GM19452 (cell line): ENCODE measurements around the gene ZBTB44.
A peak's percentile ranks its signal among the peaks of the same experiment; 100 is the strongest.
"Not testable (repeated sequence)": the region's sequence is repeated elsewhere in the genome, so short reads cannot be mapped to it uniquely, and the experiment has no call there.

ENCODE experiments used
- ATAC-seq: cut with Tn5 transposase; IDR thresholded peaks from one replicate; pipeline ENCODE4 v1.9.1; 2021; ENCODE audit not compliant: unreplicated experiment

Gene ZBTB44

DNA sequence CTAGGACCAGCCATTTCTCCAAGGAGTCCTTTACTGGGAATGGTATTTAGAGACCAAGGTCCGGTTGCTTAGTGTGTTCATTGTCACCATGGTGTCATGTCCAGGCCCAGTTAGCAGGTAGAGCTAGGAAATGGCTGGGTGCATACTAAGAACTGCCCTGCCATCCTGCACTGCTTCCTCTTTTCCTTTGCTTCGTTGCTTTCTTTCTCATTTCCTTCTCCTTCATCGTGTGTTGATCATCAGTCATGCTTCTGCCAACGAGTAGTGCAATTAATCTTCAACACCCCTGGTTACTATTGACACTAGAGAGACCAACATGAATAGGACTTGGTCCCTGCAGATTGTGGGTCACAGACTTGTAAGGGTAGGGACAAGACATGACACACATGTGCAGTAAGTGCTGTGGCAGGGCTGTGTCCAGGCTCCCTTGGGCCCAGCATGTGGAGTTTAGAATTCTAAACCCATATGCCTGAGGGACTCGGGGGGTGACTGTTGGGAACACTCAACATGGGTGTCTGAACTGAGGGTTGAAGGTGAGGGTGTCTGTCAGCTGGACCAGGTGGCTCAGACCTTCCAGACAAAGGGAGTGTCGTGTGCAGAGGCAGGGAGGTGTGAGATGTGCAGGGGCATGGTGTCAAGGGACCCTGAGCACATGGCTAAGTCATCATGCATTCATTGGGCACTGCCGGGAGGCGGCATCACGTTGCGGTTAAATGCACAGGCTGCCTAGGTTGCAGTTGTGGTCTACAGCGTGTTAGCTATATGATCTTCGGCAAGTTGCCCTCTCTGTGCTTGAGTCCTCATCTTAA is 112.5 kb downstream of the ZBTB44 start:
- no peak for ATAC-seq

DNA sequence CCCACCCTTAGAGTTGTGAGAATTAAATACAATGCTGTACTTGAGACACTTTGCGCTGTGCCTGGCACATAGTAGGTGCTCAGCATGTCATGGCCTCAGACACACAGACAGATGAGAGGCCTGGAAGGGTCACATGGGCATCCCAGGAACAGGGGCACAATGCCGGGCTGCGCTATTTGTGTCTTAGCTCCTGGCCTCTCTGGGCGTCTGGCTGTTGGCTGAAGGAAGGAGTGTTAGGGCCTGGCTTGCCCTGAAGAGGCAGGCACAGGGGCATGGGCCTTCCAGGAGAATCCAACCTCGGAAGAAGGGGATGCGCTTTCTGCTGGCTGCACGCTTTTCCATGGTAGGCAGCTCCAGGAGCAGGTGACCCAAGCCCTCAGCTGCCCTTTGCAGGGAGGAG is 113.7 kb downstream of the ZBTB44 start:
- no peak for ATAC-seq

DNA sequence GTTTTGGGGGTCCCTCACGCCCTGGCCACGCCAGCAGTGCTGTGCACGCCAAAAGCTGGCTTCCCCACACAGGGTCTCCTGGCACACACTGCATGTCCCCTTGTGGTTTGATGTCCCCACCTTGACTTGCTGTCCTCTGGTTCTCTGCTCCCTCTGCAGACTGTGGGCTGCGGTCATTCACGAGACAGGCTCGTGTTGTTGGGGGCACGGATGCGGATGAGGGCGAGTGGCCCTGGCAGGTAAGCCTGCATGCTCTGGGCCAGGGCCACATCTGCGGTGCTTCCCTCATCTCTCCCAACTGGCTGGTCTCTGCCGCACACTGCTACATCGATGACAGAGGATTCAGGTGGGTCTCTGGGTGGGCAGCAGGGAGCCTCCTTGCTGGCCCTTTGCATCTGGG is 114.9 kb downstream of the ZBTB44 start:
- ATAC-seq = no peak

DNA sequence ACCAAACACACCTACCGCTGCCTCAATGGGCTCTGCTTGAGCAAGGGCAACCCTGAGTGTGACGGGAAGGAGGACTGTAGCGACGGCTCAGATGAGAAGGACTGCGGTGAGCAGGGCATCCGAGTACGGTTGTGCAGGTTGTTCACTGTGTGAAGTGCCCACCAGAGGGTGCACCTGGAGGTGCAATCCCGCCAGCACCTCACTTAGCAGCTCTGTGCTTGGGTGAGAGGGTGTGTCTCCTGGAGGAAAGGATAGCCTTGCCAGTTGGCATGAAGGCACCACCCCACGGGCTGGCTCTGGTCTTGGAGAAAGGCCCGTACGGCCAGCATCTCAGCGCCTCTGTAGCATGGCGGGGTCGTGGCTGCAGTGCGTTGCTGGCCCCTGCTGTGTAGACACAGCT is 115.8 kb downstream of the ZBTB44 start:
- ATAC-seq = no peak

DNA sequence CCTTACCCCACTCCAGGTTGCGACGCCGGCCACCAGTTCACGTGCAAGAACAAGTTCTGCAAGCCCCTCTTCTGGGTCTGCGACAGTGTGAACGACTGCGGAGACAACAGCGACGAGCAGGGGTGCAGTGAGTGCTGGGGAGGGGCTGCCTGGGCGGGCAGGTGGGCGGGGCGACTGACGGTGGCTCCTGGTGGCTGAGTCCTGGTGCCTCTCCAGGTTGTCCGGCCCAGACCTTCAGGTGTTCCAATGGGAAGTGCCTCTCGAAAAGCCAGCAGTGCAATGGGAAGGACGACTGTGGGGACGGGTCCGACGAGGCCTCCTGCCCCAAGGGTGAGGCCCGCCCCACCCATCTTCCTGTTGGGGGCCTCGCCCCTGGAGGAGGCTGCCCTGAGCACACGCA is 116.4 kb downstream of the ZBTB44 start:
- ATAC-seq = no peak

DNA sequence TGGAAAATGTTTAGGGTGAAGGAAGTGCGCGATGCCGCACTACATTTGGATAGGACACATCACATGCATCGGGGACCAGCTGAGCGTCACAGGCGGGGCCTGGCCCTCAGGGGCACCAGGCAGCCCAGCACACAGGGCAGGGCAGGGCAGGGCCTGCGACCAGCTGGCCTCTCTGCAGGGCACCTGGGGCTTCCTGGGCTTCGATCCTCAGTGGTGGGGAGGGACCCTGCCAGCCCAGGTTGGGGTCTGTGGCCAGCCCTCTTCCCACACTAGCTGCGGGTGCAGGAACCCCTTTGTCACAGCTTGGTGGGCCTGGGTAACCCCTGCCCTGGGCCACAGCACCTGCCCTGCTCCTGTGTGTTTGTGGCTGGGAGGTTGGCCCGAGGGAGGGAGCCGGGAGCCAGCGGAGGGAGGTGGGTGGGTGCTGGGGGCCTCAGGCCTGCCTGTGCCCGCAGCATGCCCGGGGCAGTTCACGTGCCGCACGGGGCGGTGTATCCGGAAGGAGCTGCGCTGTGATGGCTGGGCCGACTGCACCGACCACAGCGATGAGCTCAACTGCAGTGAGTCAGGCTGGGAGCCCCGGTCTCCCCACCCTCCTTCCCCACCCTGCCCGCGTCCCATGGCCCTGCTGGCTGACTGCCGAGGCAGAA is 117.2 kb downstream of the ZBTB44 start:
- ATAC-seq = no peak

DNA sequence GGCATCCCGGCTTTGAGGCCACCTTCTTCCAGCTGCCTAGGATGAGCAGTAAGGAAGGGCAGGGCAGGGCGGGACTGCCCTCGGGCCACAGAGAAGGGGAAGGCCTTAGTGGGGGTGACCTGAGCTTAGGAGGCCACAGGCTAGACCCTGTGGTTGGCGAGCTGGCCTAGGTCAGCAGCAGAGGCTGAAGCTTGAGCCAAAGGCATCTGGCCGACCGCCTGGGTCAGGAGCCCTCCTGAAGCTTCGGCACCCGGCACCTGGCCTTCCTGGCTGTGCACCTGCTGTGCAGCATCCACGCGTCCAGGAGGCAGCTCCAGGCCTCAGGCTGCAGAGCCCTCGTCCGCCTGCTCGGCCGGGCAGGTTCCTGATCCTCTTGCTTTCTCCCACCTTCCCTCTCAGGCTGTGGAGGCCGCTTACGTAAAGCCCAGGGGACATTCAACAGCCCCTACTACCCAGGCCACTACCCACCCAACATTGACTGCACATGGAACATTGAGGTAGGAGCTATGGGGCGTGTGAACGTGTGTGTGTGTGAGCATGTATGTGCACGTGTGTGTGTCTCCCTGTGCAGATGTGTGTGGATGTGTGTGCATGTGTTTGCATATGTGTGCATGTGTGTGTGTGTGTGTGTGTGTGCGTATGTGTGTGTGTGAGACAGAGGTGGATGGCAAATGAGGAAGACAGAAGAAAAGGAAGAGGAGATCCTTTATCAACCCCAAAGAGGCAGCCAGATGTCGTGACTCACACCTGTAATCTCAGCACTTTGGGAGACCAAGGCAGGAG is 120.3 kb downstream of the ZBTB44 start:
- ATAC-seq = no peak

DNA sequence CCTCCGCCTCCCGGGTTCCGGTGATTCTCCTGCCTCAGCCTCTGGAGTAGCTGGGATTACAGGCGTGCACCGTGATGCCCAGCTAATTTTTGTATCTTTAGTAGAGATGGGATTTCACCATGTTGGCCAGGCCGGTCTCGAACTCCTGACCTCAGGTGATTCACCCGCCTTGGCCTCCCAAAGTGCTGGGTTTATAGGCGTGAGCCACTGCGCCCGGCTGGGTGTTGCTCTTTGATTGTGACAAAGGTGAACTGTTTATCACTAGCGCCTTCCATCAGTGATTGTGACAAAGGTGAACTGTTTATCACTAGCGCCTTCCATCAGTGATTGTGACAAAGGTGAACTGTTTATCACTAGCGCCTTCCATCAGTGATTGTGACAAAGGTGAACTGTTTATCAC is 121.2 kb downstream of the ZBTB44 start:
- ATAC-seq = not testable (repeated sequence)

DNA sequence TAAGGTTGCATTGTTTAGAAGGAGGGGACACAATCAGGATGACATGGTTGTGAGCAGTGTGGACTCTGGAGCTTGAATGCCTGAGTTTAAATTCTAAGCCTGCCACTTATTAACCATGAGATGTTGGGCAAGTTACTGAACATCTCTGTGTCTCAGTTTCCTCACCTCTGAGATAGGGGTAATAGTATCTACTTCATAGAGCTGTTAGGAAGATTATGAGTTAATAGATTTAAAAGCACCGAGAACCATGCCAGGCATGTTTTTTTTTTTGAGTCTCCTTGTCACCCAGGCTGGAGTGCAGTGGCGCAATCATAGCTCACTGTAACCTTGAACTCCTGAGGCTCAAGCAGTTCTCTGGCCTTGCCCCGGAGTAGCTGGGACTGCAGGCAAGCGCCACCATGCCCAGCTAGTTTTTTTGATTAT is 121.9 kb downstream of the ZBTB44 start:
- ATAC-seq = no peak

DNA sequence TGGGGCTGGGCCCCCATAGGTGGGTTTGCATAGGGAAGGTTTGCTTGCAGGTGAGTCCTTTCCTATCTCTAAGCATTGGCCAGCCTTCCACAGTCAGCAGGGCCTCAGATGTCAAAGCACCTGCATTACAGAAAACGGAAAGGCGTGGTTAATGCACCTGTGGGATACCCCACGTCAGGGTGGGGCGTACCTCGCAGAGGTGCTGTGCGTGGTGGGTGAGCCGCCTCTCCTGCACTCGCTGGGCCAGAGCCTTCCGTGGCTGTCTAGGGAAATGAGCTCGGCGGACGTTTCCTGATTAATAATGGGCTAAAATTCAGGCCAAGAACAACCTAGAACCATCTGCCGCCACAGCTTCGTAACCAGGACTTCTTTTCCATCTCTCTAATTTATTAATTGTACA is 122.8 kb downstream of the ZBTB44 start:
- ATAC-seq = no peak

DNA sequence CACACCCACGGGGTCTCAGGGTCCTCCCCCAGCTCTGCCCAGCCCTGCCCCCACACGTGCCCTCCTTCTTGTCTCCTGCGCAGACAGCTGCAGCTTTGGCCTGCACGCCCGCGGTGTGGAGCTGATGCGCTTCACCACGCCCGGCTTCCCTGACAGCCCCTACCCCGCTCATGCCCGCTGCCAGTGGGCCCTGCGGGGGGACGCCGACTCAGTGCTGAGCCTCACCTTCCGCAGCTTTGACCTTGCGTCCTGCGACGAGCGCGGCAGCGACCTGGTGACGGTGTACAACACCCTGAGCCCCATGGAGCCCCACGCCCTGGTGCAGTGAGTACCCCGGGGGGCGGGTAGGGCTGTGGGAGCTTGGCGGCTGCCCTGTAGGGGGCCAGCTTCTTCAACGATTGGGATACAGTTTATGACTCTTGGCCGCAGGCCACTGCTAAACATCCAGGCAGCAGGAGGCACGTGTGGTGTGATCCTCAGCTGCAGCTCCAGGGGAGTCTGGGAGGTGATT is 124.3 kb downstream of the ZBTB44 start:
- no peak for ATAC-seq

DNA sequence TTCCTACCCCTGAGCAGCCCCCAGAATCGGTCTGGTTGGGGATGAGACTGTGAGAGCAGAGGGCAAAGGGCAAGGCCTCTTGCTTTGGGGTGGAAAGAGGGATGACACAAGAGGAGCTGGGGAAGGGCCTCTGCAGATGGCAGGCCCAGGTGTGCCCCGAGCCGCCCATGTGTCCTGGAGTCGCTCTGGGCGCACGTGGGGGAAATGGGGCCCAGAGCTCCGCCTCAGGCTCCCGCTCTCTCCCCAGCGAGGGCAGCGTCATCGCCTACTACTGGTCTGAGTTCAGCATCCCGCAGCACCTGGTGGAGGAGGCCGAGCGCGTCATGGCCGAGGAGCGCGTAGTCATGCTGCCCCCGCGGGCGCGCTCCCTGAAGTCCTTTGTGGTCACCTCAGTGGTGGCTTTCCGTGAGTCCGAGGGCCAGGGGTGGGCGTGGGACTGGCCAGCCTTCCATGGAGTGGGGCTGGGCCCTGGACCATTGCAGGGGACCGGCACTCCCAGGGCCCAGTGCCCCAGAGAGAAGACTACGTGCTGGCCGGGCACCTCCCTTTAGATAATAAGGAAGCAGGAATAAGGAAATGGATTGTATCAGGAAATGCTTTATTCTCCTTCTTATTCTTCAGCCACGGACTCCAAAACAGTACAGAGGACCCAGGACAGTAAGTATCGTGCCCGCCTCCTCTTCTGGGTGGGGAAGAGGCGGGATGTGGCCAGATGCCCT is 125.1 kb downstream of the ZBTB44 start:
- no peak for ATAC-seq

DNA sequence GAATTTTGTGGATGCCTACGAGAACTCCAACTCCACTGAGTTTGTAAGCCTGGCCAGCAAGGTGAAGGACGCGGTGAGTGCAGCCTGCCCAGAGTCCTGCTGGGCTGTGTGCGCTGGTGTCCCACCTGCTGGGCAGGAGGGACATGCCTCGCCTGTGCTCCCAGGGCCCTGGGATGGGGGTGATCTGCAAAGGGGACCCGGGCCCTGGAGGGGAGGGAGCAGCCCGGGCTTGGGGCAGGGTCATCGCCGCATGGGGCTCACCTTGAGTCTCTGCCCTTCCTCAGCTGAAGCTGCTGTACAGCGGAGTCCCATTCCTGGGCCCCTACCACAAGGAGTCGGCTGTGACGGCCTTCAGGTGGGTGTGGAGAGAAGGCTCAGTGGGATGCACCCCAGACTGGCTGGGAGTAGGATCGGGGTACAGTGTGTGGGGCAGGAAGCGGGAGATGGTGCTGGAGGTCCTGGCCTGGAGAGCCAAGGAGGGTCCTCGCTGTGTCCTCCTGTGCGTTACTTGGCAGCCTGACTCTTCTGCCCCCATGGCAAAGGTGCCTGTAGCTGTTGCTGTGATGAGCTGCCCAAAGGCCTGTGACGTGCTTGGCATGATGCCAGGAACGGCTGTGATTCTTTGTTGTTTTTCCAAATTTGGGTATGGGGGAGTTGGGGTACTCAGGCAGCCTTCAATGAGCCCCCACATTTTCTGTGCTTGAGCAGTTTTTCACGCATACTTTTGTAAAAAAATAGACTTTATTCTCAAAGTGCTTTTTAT is 126.0 kb downstream of the ZBTB44 start:
- no peak for ATAC-seq

DNA sequence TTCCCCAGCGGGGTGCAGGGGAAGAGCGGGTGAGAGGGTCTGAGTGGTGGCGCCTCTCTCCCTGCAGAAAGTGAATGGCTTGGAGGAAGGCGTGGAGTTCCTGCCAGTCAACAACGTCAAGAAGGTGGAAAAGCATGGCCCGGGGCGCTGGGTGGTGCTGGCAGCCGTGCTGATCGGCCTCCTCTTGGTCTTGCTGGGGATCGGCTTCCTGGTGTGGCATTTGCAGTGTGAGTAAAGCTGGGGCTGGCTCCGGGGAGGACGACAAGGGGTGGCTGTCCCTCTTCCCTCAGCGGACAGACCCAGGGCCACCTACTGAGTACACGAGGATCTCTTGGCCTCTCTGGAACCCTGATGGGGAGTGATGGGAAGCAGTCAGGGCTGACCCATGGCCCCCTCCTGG is 126.7 kb downstream of the ZBTB44 start:
- no peak for ATAC-seq

DNA sequence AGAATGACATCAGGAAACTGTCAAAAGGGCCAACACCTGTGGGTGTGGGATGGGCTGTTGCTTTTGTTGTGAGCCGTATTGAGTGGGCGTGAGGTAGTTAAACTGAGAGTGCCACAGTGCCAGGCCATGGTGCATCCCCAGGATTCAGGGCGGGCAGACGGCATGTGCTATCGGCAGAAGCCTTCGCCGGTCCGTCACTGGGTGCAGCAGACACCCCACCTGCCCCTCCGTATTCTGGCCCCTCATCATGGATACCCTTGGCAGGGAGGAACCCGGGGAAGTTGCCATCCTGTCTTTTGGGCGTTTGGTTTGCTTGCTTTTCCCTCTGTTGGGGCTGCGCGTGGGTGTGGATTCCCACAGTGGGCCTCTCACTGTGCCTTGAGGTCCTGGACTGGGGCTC is 127.6 kb downstream of the ZBTB44 start:
- ATAC-seq = no peak

DNA sequence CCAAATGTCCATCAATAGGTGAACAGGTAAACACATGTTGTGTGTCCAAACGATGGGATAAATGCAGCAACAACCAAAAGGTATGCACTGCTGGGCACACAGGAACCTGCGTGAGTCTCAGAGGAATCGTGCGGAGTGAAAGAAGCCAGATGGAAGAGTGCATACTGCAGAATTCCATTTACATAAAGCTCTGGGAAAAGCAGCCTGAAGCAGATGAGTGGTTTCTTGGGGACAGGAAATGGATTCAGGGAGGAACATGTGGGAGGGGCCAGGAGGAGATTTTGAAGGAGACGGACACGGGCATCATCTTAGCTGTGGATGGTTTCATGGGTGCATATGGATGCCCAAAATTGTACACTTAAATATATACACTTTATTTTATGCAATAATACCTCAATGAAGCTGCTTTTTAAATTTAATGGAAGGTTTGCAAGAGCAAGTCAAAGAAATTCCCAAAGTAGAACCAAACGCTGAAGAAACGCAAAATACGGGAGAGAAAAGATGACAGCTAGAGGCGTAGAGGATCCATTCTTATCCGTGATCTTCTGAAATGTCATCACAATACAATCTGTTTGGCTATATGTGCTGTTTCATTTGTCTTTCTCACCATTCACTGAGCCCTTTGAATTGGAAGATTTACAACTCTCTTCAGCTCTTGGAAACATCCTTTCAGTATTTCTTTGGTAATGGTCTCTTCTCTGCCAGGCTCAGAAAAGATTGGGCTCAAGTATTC is 130.7 kb downstream of the ZBTB44 start:
- ATAC-seq = no peak

DNA sequence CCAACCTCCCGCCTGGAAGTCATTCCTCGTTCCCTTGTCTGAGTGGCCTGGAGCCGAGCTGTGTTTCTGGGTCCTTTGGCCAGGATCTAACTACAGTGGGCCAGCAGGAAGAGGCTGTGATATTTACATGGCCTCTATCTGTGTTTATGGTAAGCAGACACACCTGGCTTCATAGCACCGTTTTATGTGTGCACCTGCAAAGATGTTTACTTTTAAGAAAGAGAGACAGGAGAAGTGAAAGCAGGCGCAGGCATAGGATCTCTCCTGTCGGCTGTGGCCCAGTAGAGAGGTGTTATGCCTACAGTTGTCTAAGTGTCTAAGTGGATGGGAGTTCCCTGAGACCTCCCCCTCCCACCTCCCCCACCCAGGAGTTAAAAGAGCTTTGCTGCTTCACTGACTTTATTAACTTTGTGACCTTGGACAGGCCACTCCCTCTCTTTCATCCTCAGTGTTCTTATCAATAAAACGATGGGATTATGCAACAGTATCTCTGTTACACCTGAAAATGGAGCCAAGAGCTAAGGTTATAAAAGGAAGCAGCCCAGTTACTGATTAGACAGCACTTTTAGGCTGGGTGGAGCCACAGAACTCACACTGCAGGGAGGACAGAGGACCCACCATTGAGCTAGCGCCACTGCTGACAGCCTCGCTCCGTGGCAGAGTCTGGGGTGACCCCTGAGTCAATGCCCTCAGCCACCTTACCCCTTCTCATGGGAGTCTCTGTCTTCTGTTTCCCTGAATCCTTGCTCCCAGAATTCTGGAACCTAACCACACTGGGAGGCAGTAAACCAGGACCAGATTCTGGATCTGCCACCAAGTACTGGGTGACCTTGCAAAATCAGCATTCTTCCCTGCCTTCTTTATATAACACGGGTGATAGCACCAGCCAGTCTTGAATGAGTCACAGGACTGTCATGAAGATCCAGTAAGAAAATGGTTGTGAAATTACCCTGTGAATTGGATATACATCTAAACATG is 133.1 kb downstream of the ZBTB44 start:
- peak; percentile 51 for ATAC-seq

DNA sequence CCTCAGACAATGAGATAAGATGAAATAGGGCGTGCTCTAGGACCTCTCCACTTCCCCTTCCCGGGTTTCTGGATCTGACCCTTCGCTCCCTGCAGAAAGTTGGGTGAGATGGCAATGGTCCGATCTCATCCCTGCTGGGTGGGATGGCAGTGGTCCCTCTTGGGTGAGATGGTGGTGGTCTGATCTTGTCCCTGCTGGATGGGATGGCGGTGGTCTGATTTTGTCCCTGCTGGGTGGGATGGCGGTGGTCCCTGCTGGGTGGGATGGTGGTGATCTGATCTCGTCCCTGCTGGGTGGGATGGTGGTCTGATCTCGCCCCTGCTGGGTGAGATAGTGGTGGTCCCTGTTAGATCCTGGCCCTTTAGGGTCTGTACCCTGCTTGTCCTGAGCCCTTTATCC is 133.8 kb downstream of the ZBTB44 start:
- no peak for ATAC-seq
